Skeletal muscle cell (primary cell): Measurements from ENCODE around the gene POTEI.
"Not testable (repeated sequence)": the region's sequence is repeated elsewhere in the genome, so short reads cannot be mapped to it uniquely, and the experiment has no call there.

Source experiments
- DNase-seq: peaks from one replicate; pipeline ENCODE4 v3.0.0-alpha.2; 2010; ENCODE audit warnings: low read depth
- H3K4me3 ChIP-seq: 2 replicates; pipeline ENCODE4 v1.5.1; 2011; ENCODE audit warnings: low read depth, mild to moderate bottlenecking, control low read depth, low read length, moderate library complexity

The POTEI gene

GRCh38 chr2:130509228-130509627, at the start of gene POTEI:
Gene POTEI, minus strand, starts transcription at chr2:130509328. Its CDS starts 93 bp downstream, at chr2:130509235.
- DNase-seq, H3K4me3 ChIP-seq: not testable (repeated sequence)

GRCh38 chr2:130556441-130556840, 47.3 kb upstream of the POTEI start:
- not testable (repeated sequence) for DNase-seq, H3K4me3 ChIP-seq

GRCh38 chr2:130554178-130554577, 45.0 kb upstream of the POTEI start:
- DNase-seq, H3K4me3 ChIP-seq: not testable (repeated sequence)

GRCh38 chr2:130549475-130549874, 40.3 kb upstream of the POTEI start:
- not testable (repeated sequence) for DNase-seq, H3K4me3 ChIP-seq

GRCh38 chr2:130548418-130548817, 39.3 kb upstream of the POTEI start:
- not testable (repeated sequence) for DNase-seq, H3K4me3 ChIP-seq

GRCh38 chr2:130544978-130545377, 35.9 kb upstream of the POTEI start:
- not testable (repeated sequence) for DNase-seq, H3K4me3 ChIP-seq

GRCh38 chr2:130543785-130544528, 34.8 kb upstream of the POTEI start:
- not testable (repeated sequence) for DNase-seq, H3K4me3 ChIP-seq

- H3K4me3 ChIP-seq, DNase-seq: not testable (repeated sequence)
These were observed 33.7 kb upstream of the POTEI start for GRCh38 chr2:130542789-130543188.

GRCh38 chr2:130538271-130538670, 29.1 kb upstream of the POTEI start:
- DNase-seq, H3K4me3 ChIP-seq: not testable (repeated sequence)

- H3K4me3 ChIP-seq, DNase-seq: not testable (repeated sequence)
These were observed 27.5 kb upstream of the POTEI start for GRCh38 chr2:130536654-130537053.

GRCh38 chr2:130531672-130532071, 22.5 kb upstream of the POTEI start:
- DNase-seq: not testable (repeated sequence)

GRCh38 chr2:130531225-130531624, 22.1 kb upstream of the POTEI start:
- not testable (repeated sequence) for DNase-seq, H3K4me3 ChIP-seq

More at GRCh38 chr2:130531672-130532071, 22.5 kb upstream of the POTEI start:
- not testable (repeated sequence) for H3K4me3 ChIP-seq

GRCh38 chr2:130530212-130530611, 21.1 kb upstream of the POTEI start:
- not testable (repeated sequence) for DNase-seq, H3K4me3 ChIP-seq

- not testable (repeated sequence) for DNase-seq, H3K4me3 ChIP-seq
These were observed 20.4 kb upstream of the POTEI start for GRCh38 chr2:130529545-130529944.

GRCh38 chr2:130527365-130527967, 18.3 kb upstream of the POTEI start:
- not testable (repeated sequence) for DNase-seq, H3K4me3 ChIP-seq

GRCh38 chr2:130522390-130522789, 13.3 kb upstream of the POTEI start:
- not testable (repeated sequence) for H3K4me3 ChIP-seq

GRCh38 chr2:130520992-130521391, 11.9 kb upstream of the POTEI start, which contains the start of gene CFC1B:
Gene CFC1B, plus strand, starts transcription at chr2:130521222. Its CDS starts 263 bp downstream, at chr2:130521485.
- DNase-seq, H3K4me3 ChIP-seq: not testable (repeated sequence)

More at GRCh38 chr2:130522390-130522789, 13.3 kb upstream of the POTEI start:
- not testable (repeated sequence) for DNase-seq

GRCh38 chr2:130518516-130519106, 9.5 kb upstream of the POTEI start:
- DNase-seq, H3K4me3 ChIP-seq: not testable (repeated sequence)

GRCh38 chr2:130511747-130512451, 2.8 kb upstream of the POTEI start:
- H3K4me3 ChIP-seq, DNase-seq: not testable (repeated sequence)
